K562 (cell line): ENCODE results near the gene RRAGD. TPM values are rescaled to one million over a fixed set of nuclear protein-coding genes. Genes with fewer than 3 reads are reported as not detected.

Experiments
- BCOR ChIP-seq: fragments of 450-650 bp; IDR thresholded peaks from 2 replicates; pipeline ENCODE4 v1.6.1; 2016
- CBX2 ChIP-seq: fragments of 200-600 bp; sonication (generic); IDR thresholded peaks from one replicate; pipeline ENCODE4 v1.6.1; 2012; ENCODE audit warnings: mild to moderate bottlenecking, low read length, inconsistent platforms; ENCODE audit not compliant: insufficient read depth, poor library complexity, severe bottlenecking
- CREB3 ChIP-seq: fragments of 450-650 bp; conservative IDR thresholded peaks from 2 replicates; pipeline ENCODE4 v1.6.1; 2016; ENCODE audit warnings: missing genetic modification characterization, low read depth, mild to moderate bottlenecking, missing compliant biosample characterization, moderate library complexity
- CSDE1 ChIP-seq, 2 experiments: fragments of 450-650 bp; IDR thresholded peaks; 2 replicates each; pipeline ENCODE4 v1.6.1; 2016; ENCODE audit warnings: mild to moderate bottlenecking in 1 of 2
- E2F8 ChIP-seq: fragments of 450-650 bp; IDR thresholded peaks from 2 replicates; pipeline ENCODE4 v1.7.1; 2018; ENCODE audit warnings: mild to moderate bottlenecking, low read depth; ENCODE audit not compliant: partially characterized antibody
- FUS ChIP-seq: fragments of 200-400 bp; formaldehyde crosslinking; optimal IDR thresholded peaks from 2 replicates; pipeline ENCODE3; 2017; ENCODE audit warnings: low read depth, low read length
- GTF2A2 ChIP-seq: IDR thresholded peaks from 2 replicates; pipeline ENCODE4 v1.6.1; 2016; ENCODE audit warnings: mild to moderate bottlenecking, missing genetic modification characterization, missing compliant biosample characterization
- HNRNPLL ChIP-seq: fragments of 200-400 bp; formaldehyde crosslinking; IDR thresholded peaks from 2 replicates; pipeline ENCODE4 v1.6.1; 2017; ENCODE audit warnings: low read length, low read depth, mild to moderate bottlenecking; ENCODE audit not compliant: poor library complexity, severe bottlenecking
- HOXB6 ChIP-seq: fragments of 250-450 bp; sonication (Bioruptor Pico); IDR thresholded peaks from 2 replicates; pipeline ENCODE4 v1.5.1; 2022; ENCODE audit warnings: mild to moderate bottlenecking, borderline replicate concordance
- L3MBTL2 ChIP-seq: fragments of 450-650 bp; IDR thresholded peaks from 2 replicates; pipeline ENCODE4 v1.6.1; 2016; ENCODE audit warnings: mild to moderate bottlenecking, moderate library complexity
- MLLT1 ChIP-seq, 2 experiments: fragments of 450-650 bp; IDR thresholded peaks; 2 replicates each; pipeline ENCODE4 v1.6.1; 2016
- NFRKB ChIP-seq: fragments of 450-650 bp; IDR thresholded peaks from 2 replicates; pipeline ENCODE4 v1.6.1; 2016; ENCODE audit warnings: low read depth
- NFXL1 ChIP-seq: fragments of 450-650 bp; formaldehyde crosslinking; IDR thresholded peaks from 2 replicates; pipeline ENCODE4 v1.4.0; 2021; ENCODE audit warnings: mild to moderate bottlenecking
- SIRT6 ChIP-seq: IDR thresholded peaks from one replicate; pipeline ENCODE4 v1.6.1; 2012; ENCODE audit warnings: low read depth, mild to moderate bottlenecking, control low read depth, inconsistent platforms, low read length, moderate library complexity
- SRF ChIP-seq, 2 experiments: fragments of 250-450, 450-650 bp in 1 of 2; sonication (Bioruptor Pico) in 1 of 2; sonication (generic) in 1 of 2; formaldehyde crosslinking; IDR thresholded peaks; 2 replicates each; pipeline versions ENCODE4 v1.5.0 to v1.5.1; 2020 to 2022; ENCODE audit warnings: mild to moderate bottlenecking in 1 of 2, missing genetic modification reagents in 1 of 2
- TCF7 ChIP-seq: sonication (generic); IDR thresholded peaks from 2 replicates; pipeline ENCODE4 v1.6.1; 2016; ENCODE audit warnings: antibody characterized with exemption, borderline replicate concordance
- TOE1 ChIP-seq, 2 experiments: fragments of 450-650 bp in 1 of 2; sonication (generic) in 1 of 2; formaldehyde crosslinking in 1 of 2; IDR thresholded peaks; 2 replicates each; pipeline versions ENCODE4 v1.7.1 to v1.8.0; 2016 to 2022; ENCODE audit warnings: borderline replicate concordance in 2 of 2, mild to moderate bottlenecking in 2 of 2, antibody characterized with exemption in 1 of 2, inconsistent platforms in 1 of 2, low read depth in 1 of 2, missing genetic modification reagents in 1 of 2, moderate library complexity in 1 of 2
- ZBTB8A ChIP-seq: fragments of 450-650 bp; IDR thresholded peaks from 2 replicates; pipeline ENCODE4 v1.6.1; 2018; ENCODE audit warnings: mild to moderate bottlenecking, moderate library complexity; ENCODE audit not compliant: partially characterized antibody
- ZFPM2 ChIP-seq: fragments of 250-450 bp; sonication (Bioruptor Pico); IDR thresholded peaks from 2 replicates; pipeline ENCODE4 v1.5.1; 2022; ENCODE audit warnings: mild to moderate bottlenecking
- ZNF212 ChIP-seq: fragments of 450-650 bp; formaldehyde crosslinking; IDR thresholded peaks from 2 replicates; pipeline ENCODE4 v1.4.0; 2020; ENCODE audit warnings: mild to moderate bottlenecking
- ZNF280B ChIP-seq: fragments of 250-450 bp; sonication (Bioruptor Pico); IDR thresholded peaks from 2 replicates; pipeline ENCODE4 v1.5.1; 2021; ENCODE audit warnings: mild to moderate bottlenecking
- ZNF324 ChIP-seq: fragments of 250-450 bp; sonication (Bioruptor Pico); IDR thresholded peaks from 2 replicates; pipeline ENCODE4 v1.4.0; 2020; ENCODE audit warnings: mild to moderate bottlenecking
- ZNF507 ChIP-seq: conservative IDR thresholded peaks from 2 replicates; pipeline ENCODE4 v1.6.1; 2017; ENCODE audit warnings: missing genetic modification characterization, missing compliant biosample characterization
- ZNF551 ChIP-seq: fragments of 250-450 bp; sonication (Bioruptor Pico); IDR thresholded peaks from 2 replicates; pipeline ENCODE4 v1.5.0; 2021; ENCODE audit warnings: mild to moderate bottlenecking, moderate library complexity
- polyA plus RNA-seq, 8 experiments: library from polyadenylated mRNA; depleted of rRNA in 4 of 8; stranded (reverse) in 5 of 8; unstranded in 3 of 8; fragments of >200 nt; fragmentation: Nextera tagmentation in 2 of 8; fragmentation: Illumina TruSeq in 1 of 8; extraction: Ambion mirVana in 2 of 8; extraction: Trizol in 1 of 8; gene quantifications; 2 replicates each; pipeline versions ENCODE4 v1.2.1 to v1.2.3, GENCODE V29; 2011 to 2014; ENCODE audit warnings: inconsistent platforms in 1 of 8, missing spikeins in 1 of 8
- total RNA-seq, 7 experiments: library from RNA; depleted of rRNA in 6 of 7; stranded (reverse); fragments of >200 nt in 6 of 7; fragmentation: Illumina TruSeq in 2 of 7; extraction: Trizol in 2 of 7; gene quantifications; 2 replicates each; pipeline versions ENCODE4 v1.2.1 to v1.2.3, GENCODE V29; 2011 to 2021; ENCODE audit warnings: low replicate concordance in 1 of 7

RRAGD gene
- total and polyA plus RNA-seq, 9 of the 15 experiments (the other 6 are each of a cell fraction or from before 2014, with no cell fraction given), result 0.03 to 0.07 (median 0.04) TPM; not detected in 6

GRCh38 chr6:89353118-89353556 lies 58.9 kb downstream of the RRAGD start (continued):
- TF ChIP-seq ZNF280B (CRISPR knock-in tag) (no peak), TOE1 (IDR thresholded peaks at IDR 0.05; ENCODE audit: borderline replicate concordance) (peak; percentile 24; the same call in 1 of the 2 replicates), TOE1 (CRISPR knock-in tag; IDR thresholded peaks at IDR 0.05; ENCODE audit: borderline replicate concordance, low read depth) (no peak), ZNF551 (CRISPR knock-in tag) (no peak), CREB3 (tag) (no peak), SIRT6 (no peak), HNRNPLL (no peak), NFXL1 (CRISPR knock-in tag) (no peak), ZNF507 (no peak), ZNF212 (no peak), SRF (CRISPR knock-in tag; IDR thresholded peaks at IDR 0.05) (no peak), CBX2 (no peak), BCOR (peak; percentile 81), TCF7 (no peak), CSDE1 (IDR thresholded peaks at IDR 0.05) (no peak), E2F8 (no peak), HOXB6 (CRISPR knock-in tag) (no peak), FUS (no peak), NFRKB (peak; percentile 18; the same call in 1 of the 2 replicates), ZNF324 (CRISPR knock-in tag) (no peak), ZBTB8A (no peak), ZFPM2 (CRISPR knock-in tag) (no peak), L3MBTL2 (peak; percentile 9; the same call in 1 of the 2 replicates), MLLT1 (IDR thresholded peaks at IDR 0.05) (peak in 1 of 2 experiments; percentile 96; a peak in 2 of 4 replicates), GTF2A2 (no peak)
